ENCODE results near the gene ARHGEF1.

DNA sequence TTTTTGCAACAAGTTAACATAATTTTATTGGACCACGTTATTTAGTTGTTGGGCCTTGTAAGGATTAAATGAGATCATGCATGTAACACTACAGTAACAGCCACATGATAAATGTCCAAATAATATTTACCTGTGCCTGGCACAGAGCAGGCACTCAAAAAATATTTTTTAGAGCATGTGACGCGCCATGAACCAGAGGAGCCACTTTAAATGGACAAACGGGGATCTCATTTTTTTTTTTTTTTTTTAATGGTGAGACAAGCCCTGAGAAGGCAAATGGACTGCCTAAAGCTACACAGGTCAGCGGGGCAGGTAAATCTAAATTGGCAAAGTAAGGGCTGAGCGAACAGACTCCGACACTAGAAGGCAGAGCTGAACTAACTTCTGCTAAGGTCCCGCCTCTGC is 23.8 kb upstream of the ARHGEF1 start:
- TF ChIP-seq, protein P1, sequence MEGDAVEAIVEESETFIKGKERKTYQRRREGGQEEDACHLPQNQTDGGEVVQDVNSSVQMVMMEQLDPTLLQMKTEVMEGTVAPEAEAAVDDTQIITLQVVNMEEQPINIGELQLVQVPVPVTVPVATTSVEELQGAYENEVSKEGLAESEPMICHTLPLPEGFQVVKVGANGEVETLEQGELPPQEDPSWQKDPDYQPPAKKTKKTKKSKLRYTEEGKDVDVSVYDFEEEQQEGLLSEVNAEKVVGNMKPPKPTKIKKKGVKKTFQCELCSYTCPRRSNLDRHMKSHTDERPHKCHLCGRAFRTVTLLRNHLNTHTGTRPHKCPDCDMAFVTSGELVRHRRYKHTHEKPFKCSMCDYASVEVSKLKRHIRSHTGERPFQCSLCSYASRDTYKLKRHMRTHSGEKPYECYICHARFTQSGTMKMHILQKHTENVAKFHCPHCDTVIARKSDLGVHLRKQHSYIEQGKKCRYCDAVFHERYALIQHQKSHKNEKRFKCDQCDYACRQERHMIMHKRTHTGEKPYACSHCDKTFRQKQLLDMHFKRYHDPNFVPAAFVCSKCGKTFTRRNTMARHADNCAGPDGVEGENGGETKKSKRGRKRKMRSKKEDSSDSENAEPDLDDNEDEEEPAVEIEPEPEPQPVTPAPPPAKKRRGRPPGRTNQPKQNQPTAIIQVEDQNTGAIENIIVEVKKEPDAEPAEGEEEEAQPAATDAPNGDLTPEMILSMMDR (IDR thresholded peaks at IDR 0.05; ENCODE audit: borderline replicate concordance, extremely low read depth, low read length, poor library complexity, severe bottlenecking): peak; percentile 73
- no peak for TF ChIP-seq EZH2 (IDR thresholded peaks at IDR 0.05; ENCODE audit: borderline replicate concordance, low read depth, low read length, severe bottlenecking)
